Endothelial cell of umbilical vein (primary cell): ENCODE results near the gene PCP2. TPM values are rescaled to one million over a fixed set of nuclear protein-coding genes. Genes with fewer than 3 reads are reported as not detected.

Experiments
- BruUV-seq: library from RNA; stranded (reverse); fragments of 400-500 nt; replicated peaks from 2 replicates; lab custom pipeline; 2021; lab: Mats Ljungman, UMichigan
- CTCF ChIA-PET: fragments of 300-600, 350-600 bp; sonication (Branson Sonifier 250); formaldehyde crosslinking; loops from one replicate; lab custom pipeline; 2021; ENCODE audit warnings: antibody characterized with exemption, inconsistent platforms; lab: Charles Lee
- POLR2A ChIA-PET: fragments of 300-600, 350-600 bp; sonication (Branson Sonifier 250); formaldehyde crosslinking; loops from one replicate; lab custom pipeline; 2021; ENCODE audit warnings: antibody characterized with exemption, inconsistent platforms; lab: Charles Lee
- DNase-seq: peaks from one replicate; pipeline ENCODE4 v3.0.0-alpha.2; 2011; ENCODE audit warnings: low read depth, low spot score
- FAIRE-seq: peaks from 2 replicates; lab custom pipeline; 2011; peaks lifted over from hg19 to GRCh38; lab: Jason Lieb, UNC
- H2AFZ ChIP-seq: 2 replicates; pipeline ENCODE4 v1.6.0; 2012; ENCODE audit warnings: low read depth, low read length, control low read depth, inconsistent platforms
- H3K27ac ChIP-seq: 2 replicates; pipeline ENCODE4 v1.5.1; 2011; ENCODE audit warnings: low read depth, mild to moderate bottlenecking, control low read depth, low read length, moderate library complexity; ENCODE audit not compliant: insufficient read depth
- H3K27me3 ChIP-seq, 2 experiments: 2 replicates each; pipeline versions ENCODE4 v1.6.0 to v1.6.1; 2011; ENCODE audit warnings: low read length in 2 of 2, mixed read lengths in 1 of 2; ENCODE audit not compliant: control insufficient read depth in 2 of 2, insufficient read depth in 2 of 2
- H3K36me3 ChIP-seq, 2 experiments: 2 replicates in 1 of 2; 3 replicates in 1 of 2; pipeline ENCODE4 v1.5.1; 2011; ENCODE audit warnings: low read length in 2 of 2, mild to moderate bottlenecking in 1 of 2, moderate library complexity in 1 of 2; ENCODE audit not compliant: control insufficient read depth in 2 of 2, insufficient read depth in 2 of 2; ENCODE audit errors: extremely low read depth in 1 of 2
- H3K4me1 ChIP-seq: 3 replicates; pipeline ENCODE4 v1.5.1; 2011; ENCODE audit warnings: mild to moderate bottlenecking, low read length; ENCODE audit not compliant: control insufficient read depth, insufficient read depth; ENCODE audit errors: extremely low read depth
- H3K4me2 ChIP-seq: 2 replicates; pipeline ENCODE4 v1.6.1; 2011; ENCODE audit warnings: low read length, control low read depth, mixed read lengths; ENCODE audit not compliant: insufficient read depth
- H3K4me3 ChIP-seq, 3 experiments: fragments of 200-600 bp in 1 of 3; sonication (generic), shearing (Covaris generic) in 1 of 3; replicated peaks in 1 of 3; 2 replicates each; pipeline ENCODE4 v1.5.1; 2011 to 2016; ENCODE audit warnings: control low read depth in 3 of 3, low read length in 3 of 3, mild to moderate bottlenecking in 2 of 3, inconsistent platforms in 1 of 3, low read depth in 1 of 3, moderate library complexity in 1 of 3; ENCODE audit not compliant: insufficient read depth in 1 of 3
- H3K79me2 ChIP-seq: 2 replicates; pipeline ENCODE4 v1.6.0; 2012; ENCODE audit warnings: low read length, inconsistent platforms; ENCODE audit not compliant: control insufficient read depth, insufficient read depth
- H3K9ac ChIP-seq: replicated peaks from 2 replicates; pipeline ENCODE3; 2011; ENCODE audit warnings: low read length, control low read depth; ENCODE audit not compliant: insufficient read depth; ENCODE audit errors: extremely low read depth
- H3K9me1 ChIP-seq: replicated peaks from 3 replicates; pipeline ENCODE4 v1.6.0; 2011; ENCODE audit warnings: mild to moderate bottlenecking, low read length; ENCODE audit not compliant: control insufficient read depth, insufficient read depth; ENCODE audit errors: extremely low read depth
- H3K9me3 ChIP-seq: replicated peaks from 2 replicates; pipeline ENCODE4 v1.5.1; 2012; ENCODE audit warnings: low read length, inconsistent platforms; ENCODE audit not compliant: control insufficient read depth, insufficient read depth
- H4K20me1 ChIP-seq: replicated peaks from 2 replicates; pipeline ENCODE3; 2011; ENCODE audit warnings: mild to moderate bottlenecking, low read length; ENCODE audit not compliant: control insufficient read depth, insufficient read depth; ENCODE audit errors: extremely low read depth
- EZH2 ChIP-seq: IDR thresholded peaks from 2 replicates; pipeline ENCODE4 v1.6.1; 2012; ENCODE audit warnings: borderline replicate concordance, low read depth, mild to moderate bottlenecking, moderate library complexity, low read length, inconsistent platforms; ENCODE audit not compliant: severe bottlenecking
- FOS ChIP-seq: IDR thresholded peaks from 2 replicates; pipeline ENCODE4 v1.6.1; 2011; ENCODE audit warnings: mild to moderate bottlenecking, low read length, moderate library complexity, borderline replicate concordance; ENCODE audit not compliant: insufficient read depth
- MYC ChIP-seq: IDR thresholded peaks from one replicate; pipeline ENCODE4 v1.6.1; 2011; ENCODE audit warnings: mild to moderate bottlenecking, low read depth, low read length
- POLR2A ChIP-seq: IDR thresholded peaks from 2 replicates; pipeline ENCODE4 v1.6.1; 2012; ENCODE audit warnings: low read depth, mild to moderate bottlenecking, control low read depth, low read length
- POLR2AphosphoS5 ChIP-seq: IDR thresholded peaks from 2 replicates; pipeline ENCODE4 v1.6.1; 2012; ENCODE audit warnings: low read depth, mild to moderate bottlenecking, control low read depth, low read length, moderate library complexity; ENCODE audit not compliant: insufficient read depth
- dilution Hi-C: fragments of 300-500 bp; cut with MboI; formaldehyde crosslinking; loops from one replicate; pipeline ENCODE4 v1.15.0; 2019; ENCODE audit warnings: low sequenced_read_pairs; ENCODE audit not compliant: extremely low pct_ligation_motif_present
- intact Hi-C: fragments of 100-400 bp; cut with micrococcal nuclease; formaldehyde crosslinking; loops from one replicate; pipeline ENCODE4 v1.10.0; 2022
- polyA plus RNA-seq, 4 experiments: library from polyadenylated mRNA; depleted of rRNA in 3 of 4; stranded (reverse) in 3 of 4; unstranded in 1 of 4; fragments of >200 nt; gene quantifications; 2 replicates each; pipeline versions ENCODE4 v1.2.1 to v1.2.3, GENCODE V29; 2011 to 2012; ENCODE audit warnings: missing spikeins in 1 of 4
- total RNA-seq: library from RNA; stranded (reverse); gene quantifications from 2 replicates; pipeline ENCODE4 v1.2.3, GENCODE V29; 2021
- TF ChIP-seq, protein P1 (sequence below): IDR thresholded peaks from 2 replicates; pipeline ENCODE4 v1.6.1; 2011; ENCODE audit not compliant: insufficient read depth, insufficient read length
- TF ChIP-seq, protein P2 (sequence below), 2 donors: IDR thresholded peaks; 1 replicate in 1 of 2; 2 replicates in 1 of 2; pipeline ENCODE4 v1.5.1; 2011; ENCODE audit warnings: low read length in 2 of 2, mild to moderate bottlenecking in 2 of 2, moderate library complexity in 2 of 2, control low read depth in 1 of 2, inconsistent platforms in 1 of 2, low read depth in 1 of 2; ENCODE audit not compliant: insufficient read depth in 1 of 2; ENCODE audit errors: extremely low read depth in 1 of 2

Gene PCP2
- total and polyA plus RNA-seq, 2 donors (not counting 3 experiments of a cell fraction or from before 2014, with no cell fraction given): not detected

DNA sequence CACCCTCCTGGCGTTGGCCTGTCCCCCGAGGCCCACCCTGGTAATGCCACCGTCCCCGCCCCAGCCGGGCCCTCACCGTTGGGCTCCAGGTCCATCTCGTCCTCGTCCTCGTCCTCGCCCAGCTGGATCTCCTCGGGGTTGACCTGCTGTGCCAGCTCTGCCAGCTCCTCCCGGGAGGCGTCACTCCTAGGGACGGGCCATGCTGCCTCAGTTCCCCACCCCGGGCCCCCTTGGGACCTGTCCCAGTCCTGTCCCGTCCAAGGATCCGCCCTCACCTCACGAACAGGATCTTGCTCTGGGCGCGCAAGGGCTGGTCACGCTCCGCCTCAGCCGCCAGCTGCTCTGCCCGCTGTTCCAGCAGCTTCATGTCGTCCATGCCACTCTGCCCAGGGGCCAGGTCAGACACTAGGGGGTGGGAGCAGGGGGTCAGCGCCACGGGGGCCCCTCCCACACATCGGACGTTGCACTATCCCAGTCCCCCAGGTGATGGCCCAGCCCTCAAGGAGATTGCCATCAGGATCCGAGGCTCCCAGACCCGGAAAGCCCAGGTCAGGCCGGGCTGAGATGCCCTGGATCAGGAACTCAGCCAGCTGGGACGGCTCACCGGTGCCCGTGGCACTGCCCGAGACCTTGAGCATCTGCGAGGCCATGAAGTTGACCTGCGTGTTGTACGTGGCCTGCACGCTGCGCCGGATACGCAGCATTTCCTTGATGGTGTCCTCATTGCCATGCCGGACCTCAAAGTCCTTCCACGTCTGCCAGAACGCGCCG is 13.7 kb downstream of the PCP2 start:
- Histone ChIP-seq H4K20me1 (no peaks in the 10 kb centered on the region), H3K27me3 (no peaks in the 10 kb centered on the region), H3K27ac (no peak overlapping the region), H3K79me2 (no peaks in the 10 kb centered on the region), H3K4me1 (no peaks in the 10 kb centered on the region), H3K9me3 (no peaks in the 10 kb centered on the region), H3K9me1 (no peaks in the 10 kb centered on the region), H3K9ac (no peak overlapping the region), H3K4me3 (no peak overlapping the region), H3K4me2 (no peak overlapping the region), H2AFZ (no peak overlapping the region), H3K36me3 (peaks cover 0 to 32% of the 10 kb centered on the region in 2 experiments)
- CTCF ChIA-PET: interaction anchor here (3.2 kb wide), 1 partner anchor 51 kb away, joined by 14 read pairs; no protein-coding TSS in a partner anchor
- TSS peak; percentile 37 for BruUV-seq
- intact Hi-C loops (no loop called here), dilution Hi-C loops (no loop called here)
- DNase-seq (no peak), FAIRE-seq (no peak)
- POLR2A ChIA-PET: no interaction called here
- TF ChIP-seq MYC: no peak

DNA sequence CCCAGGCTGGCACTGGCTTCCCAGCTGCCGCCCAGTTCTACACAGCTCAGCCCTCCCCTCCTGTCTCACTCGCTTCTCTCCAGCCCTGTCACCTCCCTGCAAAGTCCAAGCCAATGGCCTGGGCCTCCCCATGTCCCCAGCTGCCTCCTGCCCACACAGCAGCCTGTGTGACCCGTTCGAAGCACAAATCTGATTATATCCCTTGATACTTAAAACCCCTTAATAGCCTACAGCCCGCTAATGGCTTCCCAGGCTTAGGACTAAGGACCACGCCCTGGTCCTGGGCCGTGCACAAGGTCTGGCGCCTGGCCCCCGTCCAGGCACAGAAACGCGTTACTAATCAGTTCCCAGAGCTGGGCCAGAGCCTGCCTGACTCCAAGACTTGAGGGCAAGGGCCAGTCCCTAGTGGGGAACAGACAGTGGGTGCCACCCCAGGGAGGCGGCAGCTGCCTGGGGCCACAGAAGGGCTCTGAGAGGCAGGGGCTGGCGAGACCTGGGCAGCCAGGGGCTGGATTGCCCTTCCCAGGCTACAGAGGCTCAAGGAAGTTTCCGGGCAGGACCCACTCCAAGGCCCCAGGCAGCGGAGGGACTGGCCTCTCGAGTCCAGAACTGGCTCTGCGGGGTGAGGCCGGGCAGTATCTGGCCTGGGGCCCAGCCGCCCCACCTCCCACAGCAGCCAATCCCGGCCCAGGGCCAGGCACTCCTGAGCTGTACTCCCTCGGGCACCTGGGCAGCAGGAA is 14.6 kb downstream of the PCP2 start:
- Histone ChIP-seq H2AFZ (no peak overlapping the region), H3K27ac (no peak overlapping the region), H3K27me3 (no peaks in the 10 kb centered on the region), H3K79me2 (no peaks in the 10 kb centered on the region), H3K9ac (no peak overlapping the region), H3K9me1 (no peaks in the 10 kb centered on the region), H3K4me1 (no peaks in the 10 kb centered on the region), H4K20me1 (no peaks in the 10 kb centered on the region), H3K4me2 (no peak overlapping the region), H3K9me3 (no peaks in the 10 kb centered on the region), H3K36me3 (peaks cover 0 to 28% of the 10 kb centered on the region in 2 experiments), H3K4me3 (no peak overlapping the region)
- TF ChIP-seq, protein P1, sequence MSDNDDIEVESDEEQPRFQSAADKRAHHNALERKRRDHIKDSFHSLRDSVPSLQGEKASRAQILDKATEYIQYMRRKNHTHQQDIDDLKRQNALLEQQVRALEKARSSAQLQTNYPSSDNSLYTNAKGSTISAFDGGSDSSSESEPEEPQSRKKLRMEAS: no peak
- no peak for TF ChIP-seq POLR2A
- no peak for TF ChIP-seq POLR2AphosphoS5
- no peak for TF ChIP-seq EZH2
- TF ChIP-seq MYC: no peak
- TF ChIP-seq, protein P2, sequence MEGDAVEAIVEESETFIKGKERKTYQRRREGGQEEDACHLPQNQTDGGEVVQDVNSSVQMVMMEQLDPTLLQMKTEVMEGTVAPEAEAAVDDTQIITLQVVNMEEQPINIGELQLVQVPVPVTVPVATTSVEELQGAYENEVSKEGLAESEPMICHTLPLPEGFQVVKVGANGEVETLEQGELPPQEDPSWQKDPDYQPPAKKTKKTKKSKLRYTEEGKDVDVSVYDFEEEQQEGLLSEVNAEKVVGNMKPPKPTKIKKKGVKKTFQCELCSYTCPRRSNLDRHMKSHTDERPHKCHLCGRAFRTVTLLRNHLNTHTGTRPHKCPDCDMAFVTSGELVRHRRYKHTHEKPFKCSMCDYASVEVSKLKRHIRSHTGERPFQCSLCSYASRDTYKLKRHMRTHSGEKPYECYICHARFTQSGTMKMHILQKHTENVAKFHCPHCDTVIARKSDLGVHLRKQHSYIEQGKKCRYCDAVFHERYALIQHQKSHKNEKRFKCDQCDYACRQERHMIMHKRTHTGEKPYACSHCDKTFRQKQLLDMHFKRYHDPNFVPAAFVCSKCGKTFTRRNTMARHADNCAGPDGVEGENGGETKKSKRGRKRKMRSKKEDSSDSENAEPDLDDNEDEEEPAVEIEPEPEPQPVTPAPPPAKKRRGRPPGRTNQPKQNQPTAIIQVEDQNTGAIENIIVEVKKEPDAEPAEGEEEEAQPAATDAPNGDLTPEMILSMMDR (IDR thresholded peaks at IDR 0.05; ENCODE audit: extremely low read depth in 1 of 2, insufficient read depth in 1 of 2, low read depth in 1 of 2, low read length in 2 of 2): no peak
- TF ChIP-seq FOS: no peak
- ChIA-PET CTCF (interaction anchor here (3.2 kb wide), 1 partner anchor 51 kb away, joined by 14 read pairs; no protein-coding TSS in a partner anchor), POLR2A (interaction anchor here (0.6 kb wide), 2 partner anchors 13 to 1236 kb away, joined by 3 to 5 read pairs; no protein-coding TSS in a partner anchor)
- intact Hi-C loops (no loop called here), dilution Hi-C loops (no loop called here)
- no TSS peak for BruUV-seq
- no peak for FAIRE-seq
- DNase-seq: no peak
